Transverse colon (tissue), 3 donors: ENCODE data around the gene MED17.

Source experiments
- POLR2A ChIP-seq: fragments of 450-650 bp; IDR thresholded peaks from one replicate; pipeline ENCODE4 v1.6.1; 2016; ENCODE audit warnings: antibody characterized with exemption, mild to moderate bottlenecking, moderate library complexity
- TF ChIP-seq, protein P1 (sequence below), 5 experiments: fragments of 200-600 bp in 3 of 5; fragments of 450-650 bp in 2 of 5; sonication (generic) in 3 of 5; IDR thresholded peaks; 1 replicate in 2 of 5; 2 replicates in 3 of 5; pipeline ENCODE4 v1.5.1; 2016 to 2017; ENCODE audit warnings: antibody characterized with exemption in 5 of 5, inconsistent platforms in 3 of 5, mild to moderate bottlenecking in 2 of 5, moderate library complexity in 1 of 5

DNA sequence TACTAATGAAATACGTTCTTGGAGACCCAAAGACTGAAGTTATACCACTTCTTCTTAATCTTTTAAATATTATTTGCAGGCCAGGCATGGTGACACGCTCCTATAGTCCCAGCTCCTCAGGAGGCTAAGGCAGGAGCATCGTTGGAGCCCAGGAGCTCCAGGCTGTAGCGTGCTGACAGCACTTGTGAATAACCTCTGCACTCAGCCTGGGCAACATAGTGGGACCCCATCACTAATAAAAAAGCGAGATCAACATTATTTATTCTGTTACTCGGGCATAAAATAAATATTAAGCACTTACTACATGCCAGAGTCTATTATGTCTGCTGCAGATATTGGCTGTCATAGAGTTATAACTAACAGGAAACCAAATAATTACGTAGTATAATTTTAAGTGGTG, 720 bp upstream of the MED17 start:
- TF ChIP-seq, protein P1, sequence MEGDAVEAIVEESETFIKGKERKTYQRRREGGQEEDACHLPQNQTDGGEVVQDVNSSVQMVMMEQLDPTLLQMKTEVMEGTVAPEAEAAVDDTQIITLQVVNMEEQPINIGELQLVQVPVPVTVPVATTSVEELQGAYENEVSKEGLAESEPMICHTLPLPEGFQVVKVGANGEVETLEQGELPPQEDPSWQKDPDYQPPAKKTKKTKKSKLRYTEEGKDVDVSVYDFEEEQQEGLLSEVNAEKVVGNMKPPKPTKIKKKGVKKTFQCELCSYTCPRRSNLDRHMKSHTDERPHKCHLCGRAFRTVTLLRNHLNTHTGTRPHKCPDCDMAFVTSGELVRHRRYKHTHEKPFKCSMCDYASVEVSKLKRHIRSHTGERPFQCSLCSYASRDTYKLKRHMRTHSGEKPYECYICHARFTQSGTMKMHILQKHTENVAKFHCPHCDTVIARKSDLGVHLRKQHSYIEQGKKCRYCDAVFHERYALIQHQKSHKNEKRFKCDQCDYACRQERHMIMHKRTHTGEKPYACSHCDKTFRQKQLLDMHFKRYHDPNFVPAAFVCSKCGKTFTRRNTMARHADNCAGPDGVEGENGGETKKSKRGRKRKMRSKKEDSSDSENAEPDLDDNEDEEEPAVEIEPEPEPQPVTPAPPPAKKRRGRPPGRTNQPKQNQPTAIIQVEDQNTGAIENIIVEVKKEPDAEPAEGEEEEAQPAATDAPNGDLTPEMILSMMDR (IDR thresholded peaks at IDR 0.05) = no peak
- TF ChIP-seq POLR2A = no peak
